WTC11 (cell line): ENCODE measurements around the gene KRTAP2-3. TPM values are rescaled to one million over a fixed set of nuclear protein-coding genes. Genes with fewer than 3 reads are reported as not detected.
"Not testable (repeated sequence)": the region's sequence is repeated elsewhere in the genome, so short reads cannot be mapped to it uniquely, and the experiment has no call there.

Experiments used
- ATAC-seq: fragments of 200-7000 bp; cut with Tn5 transposase; 2 replicates; pipeline ENCODE4 v1.10.0; 2021; ENCODE audit warnings: mild to moderate bottlenecking, moderate library complexity
- CTCF ChIA-PET: fragments of 300-600 bp; sonication (Branson Sonifier 250); formaldehyde crosslinking; loops from one replicate; lab custom pipeline; 2021; ENCODE audit warnings: antibody characterized with exemption; lab: Charles Lee
- POLR2A ChIA-PET: fragments of 350-600 bp; sonication (Branson Sonifier 250); formaldehyde crosslinking; loops from one replicate; lab custom pipeline; 2021; ENCODE audit warnings: antibody characterized with exemption; lab: Charles Lee
- DNase-seq: peaks from one replicate; pipeline ENCODE4 v3.0.0; 2021; ENCODE audit warnings: low spot score
- H3K27ac Mint-ChIP-seq: 2 replicates; pipeline ENCODE4 v1.8.0; 2021; ENCODE audit warnings: mixed read lengths
- H3K27me3 Mint-ChIP-seq: 2 replicates; pipeline ENCODE4 v1.8.0; 2021; ENCODE audit warnings: low read depth, mild to moderate bottlenecking, moderate library complexity, mixed read lengths
- H3K36me3 Mint-ChIP-seq: 2 replicates; pipeline ENCODE4 v1.8.0; 2021; ENCODE audit warnings: mixed read lengths
- H3K4me1 Mint-ChIP-seq: 2 replicates; pipeline ENCODE4 v1.8.0; 2022; ENCODE audit warnings: mixed read lengths
- H3K4me3 Mint-ChIP-seq: 2 replicates; pipeline ENCODE4 v1.8.0; 2021; ENCODE audit warnings: mild to moderate bottlenecking, moderate library complexity, mixed read lengths
- H3K9me3 Mint-ChIP-seq: 2 replicates; pipeline ENCODE4 v1.8.0; 2021; ENCODE audit warnings: mixed read lengths
- ATF1 ChIP-seq: sonication (generic); formaldehyde crosslinking; IDR thresholded peaks from 2 replicates; pipeline ENCODE4 v1.8.1; 2023; ENCODE audit warnings: mild to moderate bottlenecking, moderate library complexity, missing genetic modification reagents
- CREB1 ChIP-seq: sonication (generic); formaldehyde crosslinking; IDR thresholded peaks from 2 replicates; pipeline ENCODE4 v1.8.0; 2023; ENCODE audit warnings: mild to moderate bottlenecking, missing genetic modification reagents
- CREM ChIP-seq: sonication (generic); formaldehyde crosslinking; IDR thresholded peaks from 2 replicates; pipeline ENCODE4 v1.8.1; 2022; ENCODE audit warnings: mild to moderate bottlenecking, missing genetic modification reagents, moderate library complexity
- E2F1 ChIP-seq: sonication (generic); formaldehyde crosslinking; IDR thresholded peaks from 2 replicates; pipeline ENCODE4 v1.8.0; 2022; ENCODE audit warnings: mild to moderate bottlenecking, missing genetic modification reagents
- E2F4 ChIP-seq: sonication (generic); formaldehyde crosslinking; IDR thresholded peaks from 2 replicates; pipeline ENCODE4 v1.8.1; 2022; ENCODE audit warnings: low read depth, mild to moderate bottlenecking, moderate library complexity, missing genetic modification reagents, borderline replicate concordance
- GABPB1 ChIP-seq: sonication (generic); formaldehyde crosslinking; IDR thresholded peaks from 2 replicates; pipeline ENCODE4 v1.8.1; 2023; ENCODE audit warnings: mild to moderate bottlenecking, missing genetic modification reagents
- IRF1 ChIP-seq: sonication (generic); formaldehyde crosslinking; IDR thresholded peaks from 2 replicates; pipeline ENCODE4 v1.8.0; 2023; ENCODE audit warnings: missing genetic modification reagents
- MLX ChIP-seq: sonication (generic); formaldehyde crosslinking; IDR thresholded peaks from 2 replicates; pipeline ENCODE4 v1.8.1; 2023; ENCODE audit warnings: mild to moderate bottlenecking, missing genetic modification reagents, moderate library complexity
- PRRX2 ChIP-seq: fragments of 250-450 bp; sonication (Bioruptor Pico); IDR thresholded peaks from 2 replicates; pipeline ENCODE4 v1.8.0; 2021; ENCODE audit warnings: mild to moderate bottlenecking
- USF2 ChIP-seq: sonication (generic); formaldehyde crosslinking; IDR thresholded peaks from 2 replicates; pipeline ENCODE4 v1.8.1; 2023; ENCODE audit warnings: mild to moderate bottlenecking, missing genetic modification reagents, moderate library complexity
- ZBTB21 ChIP-seq: sonication (generic); formaldehyde crosslinking; IDR thresholded peaks from 2 replicates; pipeline ENCODE4 v1.8.1; 2023; ENCODE audit warnings: mild to moderate bottlenecking, missing genetic modification reagents, borderline replicate concordance
- ZNF121 ChIP-seq: sonication (generic); formaldehyde crosslinking; IDR thresholded peaks from 2 replicates; pipeline ENCODE4 v1.8.0; 2023; ENCODE audit warnings: missing genetic modification reagents
- ZNF317 ChIP-seq: sonication (generic); formaldehyde crosslinking; IDR thresholded peaks from 2 replicates; pipeline ENCODE4 v1.8.1; 2023; ENCODE audit warnings: low read depth, mild to moderate bottlenecking, moderate library complexity, missing genetic modification reagents, borderline replicate concordance
- ZNF423 ChIP-seq: fragments of 250-450 bp; sonication (Bioruptor Pico); IDR thresholded peaks from 2 replicates; pipeline ENCODE4 v2.1.2; 2022; ENCODE audit warnings: mild to moderate bottlenecking, moderate library complexity
- ZNF425 ChIP-seq: fragments of 250-450 bp; sonication (Bioruptor Pico); conservative IDR thresholded peaks from 2 replicates; pipeline ENCODE4 v1.9.0; 2021; ENCODE audit warnings: mild to moderate bottlenecking
- total RNA-seq: library from RNA; stranded (reverse); gene quantifications from 3 replicates; pipeline ENCODE4 v1.2.3, GENCODE V29; 2021

Gene KRTAP2-3
- total RNA-seq, 1 experiment from 2014 or later = not detected

- CTCF ChIA-PET = no interaction called here
- POLR2A ChIA-PET = no interaction called here
- no peaks in the 10 kb centered on the region for H3K9me3 Mint-ChIP-seq
- ATAC-seq (no peak), DNase-seq (no peak)
- no peak for TF ChIP-seq E2F4 (CRISPR knock-in tag)
- no peak for TF ChIP-seq ATF1 (CRISPR knock-in tag)
- no peak for TF ChIP-seq USF2 (CRISPR knock-in tag)
- TF ChIP-seq ZBTB21 = no peak
- no peak for TF ChIP-seq IRF1 (CRISPR knock-in tag)
- TF ChIP-seq CREM (CRISPR knock-in tag) = no peak
- TF ChIP-seq MLX (CRISPR knock-in tag) = no peak
- no peak for TF ChIP-seq PRRX2
- no peak overlapping the region for H3K4me3 Mint-ChIP-seq
- no peaks in the 10 kb centered on the region for H3K36me3 Mint-ChIP-seq
- peaks cover 4% of the 10 kb centered on the region; the same call in 1 of the 2 replicates for H3K4me1 Mint-ChIP-seq
- H3K27ac Mint-ChIP-seq = no peak overlapping the region
- no peaks in the 10 kb centered on the region for H3K27me3 Mint-ChIP-seq
These were observed 7.4 kb upstream of the KRTAP2-3 start for GRCh38 chr17:41067281-41067680.

- Mint-ChIP-seq H3K9me3 (no peaks in the 10 kb centered on the region), H3K27me3 (no peaks in the 10 kb centered on the region), H3K36me3 (no peaks in the 10 kb centered on the region), H3K4me3 (no peak within 1 kb of the TSS), H3K4me1 (peaks cover 4% of the 10 kb centered on the region; the same call in 1 of the 2 replicates), H3K27ac (no peak within 1 kb of the TSS)
- 0 out of 2 replicates have a peak, but pooled peaks have one; percentile 17 for TF ChIP-seq GABPB1 (CRISPR knock-in tag)
- TF ChIP-seq ZNF423 = no peak
- TF ChIP-seq ZNF317 (CRISPR knock-in tag) = no peak
- TF ChIP-seq CREB1 (CRISPR knock-in tag) = no peak
- no peak for DNase-seq
- ChIA-PET CTCF (no interaction called here), POLR2A (no interaction called here)
- ATAC-seq = no peak
These were observed 6.1 kb upstream of the KRTAP2-3 start, which contains the start of gene KRTAP2-4 for GRCh38 chr17:41065829-41066624. Gene KRTAP2-4 (minus strand): TSS chr17:41065879. CDS start chr17:41065845, 34 bp downstream.

- H3K4me3 Mint-ChIP-seq, H3K36me3 Mint-ChIP-seq, H3K27ac Mint-ChIP-seq, ATAC-seq, H3K4me1 Mint-ChIP-seq, H3K9me3 Mint-ChIP-seq, DNase-seq, H3K27me3 Mint-ChIP-seq, POLR2A ChIA-PET: not testable (repeated sequence)
- CTCF ChIA-PET = interaction anchor here (0.5 kb wide), 1 partner anchor 484 kb away, joined by 3 read pairs; no protein-coding TSS in a partner anchor
- peak; percentile 51; the same call in 1 of the 2 replicates for TF ChIP-seq ZNF423
These were observed 5.2 kb upstream of the KRTAP2-3 start for GRCh38 chr17:41065016-41065689.

- no peak overlapping the region for H3K27ac Mint-ChIP-seq
- no peaks in the 10 kb centered on the region for H3K9me3 Mint-ChIP-seq
- ATAC-seq (no peak), DNase-seq (no peak)
- H3K36me3 Mint-ChIP-seq = no peaks in the 10 kb centered on the region
- CTCF ChIA-PET = interaction anchor here (0.5 kb wide), 1 partner anchor 485 kb away, joined by 3 read pairs; no protein-coding TSS in a partner anchor
- peaks cover 11% of the 10 kb centered on the region for H3K4me1 Mint-ChIP-seq
- TF ChIP-seq E2F1 (CRISPR knock-in tag) (no peak), ZNF121 (CRISPR knock-in tag) (no peak), ZNF425 (CRISPR knock-in tag) (no peak), MLX (CRISPR knock-in tag) (no peak), CREM (CRISPR knock-in tag) (no peak)
- H3K27me3 Mint-ChIP-seq = no peaks in the 10 kb centered on the region
- H3K4me3 Mint-ChIP-seq = no peak overlapping the region
- POLR2A ChIA-PET = no interaction called here
These were observed 4.4 kb upstream of the KRTAP2-3 start for GRCh38 chr17:41064301-41064700.
